ENCODE results near the gene CFAP99.

DNA sequence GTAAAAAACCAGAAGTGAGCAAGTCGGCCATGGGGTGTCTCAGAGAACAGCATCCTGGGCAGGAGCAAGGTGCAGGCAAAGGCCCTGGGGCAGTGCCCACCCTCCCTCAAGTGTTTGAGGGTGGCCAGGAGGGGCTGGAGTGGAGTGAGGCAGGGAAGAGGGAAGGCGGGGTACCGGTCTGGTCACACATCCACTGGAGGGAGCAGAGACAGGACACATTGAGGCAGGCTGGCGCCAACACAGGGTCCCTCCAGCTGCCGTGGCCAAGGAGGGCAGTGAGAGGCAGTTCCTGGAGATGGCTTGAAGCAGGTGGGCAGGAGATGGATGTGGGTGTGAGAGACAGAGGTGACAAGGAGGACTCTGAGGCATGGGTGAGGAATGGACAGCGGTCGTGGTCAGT, 29.8 kb downstream of the CFAP99 start:
- TF ChIP-seq CTCF (conservative IDR thresholded peaks at IDR 0.05; ENCODE audit: low read depth, low read length) = no peak
- TF ChIP-seq SMC3 (IDR thresholded peaks at IDR 0.05; ENCODE audit: low read depth, low read length) = no peak
- TF ChIP-seq POLR2A (IDR thresholded peaks at IDR 0.05; ENCODE audit: low read depth, low read length) = no peak
- no peak for TF ChIP-seq MAZ (IDR thresholded peaks at IDR 0.05; ENCODE audit: borderline replicate concordance, low read depth, low read length)
- no peak for TF ChIP-seq RCOR1 (IDR thresholded peaks at IDR 0.05; ENCODE audit: insufficient replicate concordance, low read length)
- TF ChIP-seq, protein P1, sequence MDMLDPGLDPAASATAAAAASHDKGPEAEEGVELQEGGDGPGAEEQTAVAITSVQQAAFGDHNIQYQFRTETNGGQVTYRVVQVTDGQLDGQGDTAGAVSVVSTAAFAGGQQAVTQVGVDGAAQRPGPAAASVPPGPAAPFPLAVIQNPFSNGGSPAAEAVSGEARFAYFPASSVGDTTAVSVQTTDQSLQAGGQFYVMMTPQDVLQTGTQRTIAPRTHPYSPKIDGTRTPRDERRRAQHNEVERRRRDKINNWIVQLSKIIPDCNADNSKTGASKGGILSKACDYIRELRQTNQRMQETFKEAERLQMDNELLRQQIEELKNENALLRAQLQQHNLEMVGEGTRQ (IDR thresholded peaks at IDR 0.05; ENCODE audit: low read depth, low read length) = no peak
- no peak for TF ChIP-seq CEBPB (IDR thresholded peaks at IDR 0.05; ENCODE audit: low read depth, low read length)
- TF ChIP-seq RAD21 (IDR thresholded peaks at IDR 0.05; ENCODE audit: low read length) = no peak
- TF ChIP-seq RFX5 (IDR thresholded peaks at IDR 0.05; ENCODE audit: low read depth, low read length) = no peak
- TF ChIP-seq MXI1 (IDR thresholded peaks at IDR 0.05; ENCODE audit: borderline replicate concordance, low read depth, low read length) = no peak
- TF ChIP-seq MAFK (IDR thresholded peaks at IDR 0.05; ENCODE audit: low read depth, low read length) = no peak
- no peak for TF ChIP-seq ELK1 (IDR thresholded peaks at IDR 0.05; ENCODE audit: borderline replicate concordance, low read depth, low read length)
- TF ChIP-seq BHLHE40 (IDR thresholded peaks at IDR 0.05; ENCODE audit: low read depth, low read length) = no peak

Measured in IMR-90 (cell line).